ENCODE results near the gene SYCE3.

SYCE3 gene

GRCh38 chr22:50516068-50516467 lies 46.7 kb downstream of the SYCE3 start:
- DNase-seq (ENCODE audit: low read depth) = no peak
- TF ChIP-seq CTCF (IDR thresholded peaks at IDR 0.05; ENCODE audit: low read depth, low read length, missing control alignments) = no peak
- H3K4me3 ChIP-seq (ENCODE audit: low read depth, low read length) = no peak overlapping the region
- in situ Hi-C loops (cut with HindIII; ENCODE audit: low sequenced_read_pairs) = no loop called here

GRCh38 chr22:50513175-50513574 lies 49.5 kb downstream of the SYCE3 start:
- no peak for DNase-seq (ENCODE audit: low read depth)
- TF ChIP-seq CTCF (IDR thresholded peaks at IDR 0.05; ENCODE audit: low read depth, low read length, missing control alignments) = no peak
- in situ Hi-C loops (cut with HindIII; ENCODE audit: low sequenced_read_pairs) = no loop called here
- no peak overlapping the region for H3K4me3 ChIP-seq (ENCODE audit: low read depth, low read length)

- in situ Hi-C loops (cut with HindIII; ENCODE audit: low sequenced_read_pairs) = no loop called here
- TF ChIP-seq CTCF (IDR thresholded peaks at IDR 0.05; ENCODE audit: low read depth, low read length, missing control alignments) = no peak
- peak overlapping the region; percentile 66 for H3K4me3 ChIP-seq (ENCODE audit: low read depth, low read length)
- no peak for DNase-seq (ENCODE audit: low read depth)
These were observed 53.8 kb downstream of the SYCE3 start for GRCh38 chr22:50508897-50509296.

- H3K4me3 ChIP-seq (ENCODE audit: low read depth, low read length) = peak within 1 kb of the TSS; percentile 97
- peak; percentile 89 for DNase-seq (ENCODE audit: low read depth)
- TF ChIP-seq CTCF (IDR thresholded peaks at IDR 0.05; ENCODE audit: low read depth, low read length, missing control alignments) = no peak
- in situ Hi-C loops (cut with HindIII; ENCODE audit: low sequenced_read_pairs) = no loop called here
These were observed 54.5 kb downstream of the SYCE3 start, which contains the start of gene NCAPH2 for GRCh38 chr22:50507991-50508884. Gene NCAPH2, plus strand, starts transcription at chr22:50508224. Its CDS starts 114 bp downstream, at chr22:50508338.

- no peak for TF ChIP-seq CTCF (IDR thresholded peaks at IDR 0.05; ENCODE audit: low read depth, low read length, missing control alignments)
- DNase-seq (ENCODE audit: low read depth) = no peak
- peak within 1 kb of the TSS; percentile 97 for H3K4me3 ChIP-seq (ENCODE audit: low read depth, low read length)
- in situ Hi-C loops (cut with HindIII; ENCODE audit: low sequenced_read_pairs) = no loop called here
These were observed 55.2 kb downstream of the SYCE3 start, which contains the start of gene LMF2 for GRCh38 chr22:50507421-50507990. Gene LMF2, minus strand, starts transcription at chr22:50507702. Its CDS starts 27 bp downstream, at chr22:50507675.

GRCh38 chr22:50506611-50507420 lies 55.9 kb downstream of the SYCE3 start:
- in situ Hi-C loops (cut with HindIII; ENCODE audit: low sequenced_read_pairs) = no loop called here
- peak overlapping the region; percentile 97 for H3K4me3 ChIP-seq (ENCODE audit: low read depth, low read length)
- TF ChIP-seq CTCF (IDR thresholded peaks at IDR 0.05; ENCODE audit: low read depth, low read length, missing control alignments) = no peak
- DNase-seq (ENCODE audit: low read depth) = no peak

All from astrocyte of the cerebellum (primary cell).